Stimulated activated effector memory CD8-positive, alpha-beta T cell treated with anti-CD3 and anti-CD28 coated beads, Interleukin-12 subunit alpha, Interleukin-12 subunit beta, amount 100 ng/mL, for 72 hours (primary cell): ENCODE measurements around the gene SLC6A9.

Experiments used
- ATAC-seq: fragments of 150-1000 bp; cut with Tn5 transposase; 2 replicates; pipeline ENCODE4 v1.10.0; 2021
- DNase-seq, 2 donors: peaks; one replicate each; pipeline ENCODE4 v3.0.0; 2021 to 2022; ENCODE audit warnings: low spot score in 2 of 2
- H3K27ac Mint-ChIP-seq: one replicate; pipeline ENCODE4 v1.8.0; 2022; ENCODE audit warnings: mild to moderate bottlenecking, mixed read lengths
- H3K36me3 Mint-ChIP-seq: one replicate; pipeline ENCODE4 v1.8.0; 2022; ENCODE audit warnings: mild to moderate bottlenecking, mixed read lengths
- H3K4me1 Mint-ChIP-seq: one replicate; pipeline ENCODE4 v1.8.0; 2022; ENCODE audit warnings: mixed read lengths
- H3K4me3 Mint-ChIP-seq: one replicate; pipeline ENCODE4 v1.8.0; 2022; ENCODE audit warnings: mild to moderate bottlenecking, mixed read lengths
- H3K9me3 Mint-ChIP-seq: one replicate; pipeline ENCODE4 v1.8.0; 2022; ENCODE audit warnings: mixed read lengths

The SLC6A9 gene

DNA sequence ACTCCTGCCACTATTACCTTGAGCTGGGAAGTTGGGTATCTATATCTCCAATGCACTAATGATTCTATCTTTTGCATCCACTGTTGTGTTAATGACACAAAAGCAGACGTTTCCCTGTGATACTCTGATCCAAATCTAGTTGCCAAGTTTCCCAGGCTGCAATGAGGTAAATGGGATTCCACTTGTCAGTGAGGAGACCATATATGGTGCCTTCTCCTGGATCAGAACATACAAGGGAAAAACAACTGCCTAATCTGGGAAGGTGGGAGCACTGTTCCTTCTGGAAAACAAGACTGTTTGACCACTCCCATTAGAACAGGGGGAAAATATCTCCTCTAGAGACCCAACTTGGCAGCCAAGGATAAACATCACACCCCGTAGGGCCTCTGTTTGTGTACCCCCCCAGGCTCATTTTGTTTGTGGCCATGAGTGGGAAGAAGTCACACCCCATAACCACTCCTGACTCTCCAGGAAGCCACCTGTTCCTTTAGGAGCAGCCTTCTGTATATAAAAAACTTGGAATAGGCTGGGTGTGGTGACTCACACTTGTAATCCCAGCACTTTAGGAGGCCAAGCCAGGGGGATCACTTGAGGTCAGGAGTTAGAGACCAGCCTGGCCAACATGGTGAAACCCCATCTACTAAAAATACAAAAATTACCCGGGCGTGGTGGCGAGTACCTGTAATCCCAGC is 28.5 kb upstream of the SLC6A9 start:
- Mint-ChIP-seq H3K4me1 (no peaks in the 10 kb centered on the region), H3K36me3 (no peaks in the 10 kb centered on the region), H3K4me3 (no peak overlapping the region), H3K27ac (no peak overlapping the region), H3K9me3 (no peaks in the 10 kb centered on the region)
- ATAC-seq (no peak), DNase-seq (no peak)

DNA sequence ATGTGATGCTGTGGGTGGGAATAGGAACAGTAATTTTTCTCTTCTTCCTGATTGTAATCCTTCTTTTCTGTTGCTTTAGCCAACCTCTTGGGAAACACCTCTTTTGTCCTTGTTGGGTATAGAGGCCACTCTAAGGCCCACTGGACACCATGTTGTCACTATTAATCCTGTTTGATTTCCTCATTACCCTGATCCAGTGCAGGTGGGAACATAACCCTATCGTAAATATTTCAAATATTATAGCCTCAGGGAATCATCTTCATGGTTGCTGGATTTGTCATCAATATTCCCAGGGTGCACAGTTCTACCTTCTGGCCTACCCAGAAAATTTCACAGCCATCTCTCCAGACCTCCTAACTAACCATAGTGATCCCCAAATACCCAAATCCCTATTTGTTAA is 27.9 kb upstream of the SLC6A9 start:
- DNase-seq (no peak), ATAC-seq (no peak)
- no peaks in the 10 kb centered on the region for H3K9me3 Mint-ChIP-seq
- H3K4me3 Mint-ChIP-seq = no peak overlapping the region
- no peak overlapping the region for H3K27ac Mint-ChIP-seq
- no peaks in the 10 kb centered on the region for H3K36me3 Mint-ChIP-seq
- H3K4me1 Mint-ChIP-seq = no peaks in the 10 kb centered on the region

DNA sequence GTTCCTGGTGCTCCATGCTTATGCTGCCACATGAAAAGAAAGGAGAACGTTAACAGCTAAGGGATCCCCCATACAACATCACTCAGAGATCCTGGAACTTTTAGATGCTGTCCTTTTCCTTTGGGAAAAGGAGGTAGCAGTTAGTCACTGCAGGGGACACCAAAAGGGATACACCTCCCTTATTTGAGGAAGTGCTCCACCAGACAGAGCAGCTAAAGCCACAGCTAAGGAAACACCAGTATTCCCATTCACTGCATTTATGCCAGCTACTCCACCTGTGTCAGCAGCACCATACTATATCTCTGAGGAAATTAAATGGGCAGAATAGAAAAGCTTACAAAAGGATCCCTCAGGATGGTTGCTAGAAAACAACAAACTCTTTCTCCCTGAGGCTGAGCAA is 26.0 kb upstream of the SLC6A9 start:
- no peaks in the 10 kb centered on the region for H3K9me3 Mint-ChIP-seq
- H3K27ac Mint-ChIP-seq = no peak overlapping the region
- H3K4me3 Mint-ChIP-seq = no peak overlapping the region
- DNase-seq (no peak), ATAC-seq (no peak)
- no peaks in the 10 kb centered on the region for H3K36me3 Mint-ChIP-seq
- no peaks in the 10 kb centered on the region for H3K4me1 Mint-ChIP-seq

DNA sequence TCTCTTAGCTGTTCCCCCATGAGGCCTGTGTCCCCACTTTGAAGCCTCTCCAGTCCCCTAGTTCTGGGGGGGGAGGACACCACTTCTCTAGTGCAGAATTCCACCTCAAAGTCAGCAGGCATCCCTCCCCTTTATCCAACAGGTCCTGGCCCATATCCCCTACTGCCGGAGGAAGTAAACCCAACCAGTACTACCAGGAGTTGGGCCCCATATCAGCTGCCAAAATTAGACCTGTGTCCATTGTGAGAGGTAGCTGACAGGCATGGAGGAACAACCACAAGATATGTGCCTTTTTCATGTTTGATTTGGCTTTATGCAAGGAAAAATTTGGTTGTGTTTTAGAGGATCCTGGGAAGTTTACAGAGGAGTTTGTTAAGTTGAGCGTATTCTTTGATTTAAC is 22.1 kb upstream of the SLC6A9 start:
- no peak for ATAC-seq
- Mint-ChIP-seq H3K4me1 (no peaks in the 10 kb centered on the region), H3K36me3 (no peaks in the 10 kb centered on the region), H3K27ac (no peak overlapping the region), H3K4me3 (no peak overlapping the region), H3K9me3 (no peaks in the 10 kb centered on the region)
- DNase-seq = no peak

DNA sequence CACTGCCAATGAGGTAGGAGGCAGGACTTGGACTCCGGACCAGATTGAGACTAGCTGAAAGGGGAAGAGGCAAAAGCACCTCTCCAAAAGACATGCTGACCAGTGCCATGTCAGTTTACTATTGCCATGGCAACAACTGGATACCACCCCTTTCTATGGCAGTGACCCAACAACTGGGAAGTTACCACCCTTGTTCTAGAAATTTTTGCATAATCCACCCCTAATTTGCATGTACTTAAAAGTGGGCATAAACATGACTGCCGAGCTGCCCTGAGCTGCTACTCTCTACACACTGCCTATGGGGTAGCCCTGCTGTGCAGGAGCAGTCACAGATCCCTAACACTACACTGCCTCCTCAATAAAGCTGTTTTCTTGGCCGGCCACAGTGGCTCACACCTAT is 19.0 kb upstream of the SLC6A9 start:
- Mint-ChIP-seq H3K27ac (no peak overlapping the region), H3K4me3 (no peak overlapping the region), H3K4me1 (peaks cover 13% of the 10 kb centered on the region), H3K9me3 (no peaks in the 10 kb centered on the region), H3K36me3 (no peaks in the 10 kb centered on the region)
- DNase-seq = no peak
- no peak for ATAC-seq

DNA sequence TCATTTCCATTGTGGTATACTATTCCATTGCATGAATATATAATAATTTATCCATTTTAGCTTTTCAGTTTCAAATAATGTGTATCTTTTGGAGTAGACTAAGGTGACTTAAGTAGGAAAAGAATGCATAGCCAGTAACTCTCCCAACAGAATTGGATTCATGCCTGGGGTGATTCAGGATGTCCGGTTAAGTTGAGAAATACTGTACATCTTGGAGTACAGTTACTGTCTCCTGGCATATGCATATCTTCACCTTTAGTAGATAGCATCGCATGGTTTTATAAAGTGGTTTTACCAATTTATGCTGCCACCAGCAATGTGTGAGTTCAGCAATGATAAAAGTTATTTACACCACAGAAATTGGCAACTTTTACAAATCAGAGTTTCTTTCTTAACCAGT is 18.6 kb upstream of the SLC6A9 start:
- Mint-ChIP-seq H3K36me3 (no peaks in the 10 kb centered on the region), H3K27ac (no peak overlapping the region), H3K4me3 (no peak overlapping the region), H3K4me1 (peaks cover 13% of the 10 kb centered on the region), H3K9me3 (no peaks in the 10 kb centered on the region)
- DNase-seq = no peak
- no peak for ATAC-seq

DNA sequence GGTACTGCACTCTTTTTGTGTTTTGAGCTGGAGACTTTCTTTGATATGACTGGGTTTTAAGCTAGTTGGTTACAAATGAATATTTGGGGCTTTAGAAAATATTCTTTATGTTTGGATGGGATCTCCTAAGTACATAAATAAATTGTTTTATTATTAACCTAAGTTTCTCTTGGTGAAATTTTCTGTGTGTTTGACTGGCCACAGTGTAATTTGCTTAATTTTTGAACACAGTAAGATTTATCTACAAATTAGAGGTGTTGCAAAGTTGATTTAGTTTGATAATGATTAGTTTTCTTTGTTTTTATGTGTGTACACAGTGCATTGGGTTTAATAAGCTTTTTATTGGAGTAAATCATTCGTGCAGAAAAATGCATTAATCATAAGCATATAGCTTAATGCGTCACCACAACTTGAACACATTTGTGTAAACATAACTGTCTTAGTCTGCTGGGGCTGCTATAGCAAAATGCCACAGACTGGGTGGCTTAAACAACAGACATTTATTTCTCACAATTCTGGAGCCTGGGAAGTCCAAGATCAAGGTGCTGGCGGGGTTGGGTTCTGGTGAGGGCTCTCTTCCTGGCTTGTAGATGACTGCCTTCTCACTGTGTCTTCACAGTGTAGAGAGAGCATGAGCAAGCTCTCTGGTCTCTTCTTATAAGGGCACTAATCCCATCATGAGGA is 17.4 kb upstream of the SLC6A9 start:
- Mint-ChIP-seq H3K4me3 (no peak overlapping the region), H3K4me1 (peaks cover 18% of the 10 kb centered on the region), H3K27ac (no peak overlapping the region), H3K36me3 (no peaks in the 10 kb centered on the region), H3K9me3 (no peaks in the 10 kb centered on the region)
- DNase-seq (no peak), ATAC-seq (no peak)

DNA sequence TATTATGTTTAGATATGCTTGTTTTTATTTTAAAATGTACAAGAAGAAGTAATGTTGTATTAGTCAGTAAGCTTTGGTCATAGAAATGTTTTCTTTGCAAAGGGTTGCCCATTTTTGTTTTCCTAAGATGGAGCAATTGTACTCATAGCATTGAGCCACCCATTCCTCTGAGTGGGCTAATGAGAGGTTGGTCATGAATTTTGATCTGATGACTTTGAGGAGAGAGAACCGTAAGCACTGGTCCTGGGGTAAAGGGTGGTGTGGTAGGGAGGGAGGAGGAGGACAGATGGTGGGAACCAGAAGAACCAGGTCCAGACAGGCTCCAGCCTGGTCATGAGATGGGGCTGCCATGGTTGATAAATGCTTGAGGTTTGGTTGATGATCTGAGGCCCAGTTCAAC is 15.9 kb upstream of the SLC6A9 start:
- no peak for ATAC-seq
- Mint-ChIP-seq H3K4me1 (peaks cover 18% of the 10 kb centered on the region), H3K4me3 (no peak overlapping the region), H3K9me3 (no peaks in the 10 kb centered on the region), H3K27ac (no peak overlapping the region), H3K36me3 (no peaks in the 10 kb centered on the region)
- no peak for DNase-seq

DNA sequence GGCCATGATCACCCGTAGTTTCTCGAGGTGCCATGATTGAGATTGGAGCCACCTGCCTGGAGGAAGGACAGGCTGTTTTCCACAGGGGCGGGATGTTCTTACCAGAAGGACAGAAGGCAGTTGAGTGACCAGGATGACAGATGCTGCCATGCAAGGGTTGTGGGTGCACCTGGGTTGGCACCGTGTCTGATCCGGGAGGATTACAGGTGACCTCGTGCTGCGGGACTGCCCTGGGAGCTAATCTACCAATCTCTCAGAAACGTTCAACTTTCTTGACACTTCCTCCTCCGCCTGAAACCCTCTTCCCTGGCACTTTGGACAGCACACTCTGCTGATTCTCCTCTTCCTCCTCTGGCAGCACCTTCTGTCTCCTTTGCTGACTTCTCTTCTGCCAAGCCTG is 13.8 kb upstream of the SLC6A9 start:
- H3K4me1 Mint-ChIP-seq = peaks cover 18% of the 10 kb centered on the region
- H3K9me3 Mint-ChIP-seq = no peaks in the 10 kb centered on the region
- DNase-seq (no peak), ATAC-seq (no peak)
- H3K36me3 Mint-ChIP-seq = no peaks in the 10 kb centered on the region
- no peak overlapping the region for H3K27ac Mint-ChIP-seq
- H3K4me3 Mint-ChIP-seq = no peak overlapping the region

DNA sequence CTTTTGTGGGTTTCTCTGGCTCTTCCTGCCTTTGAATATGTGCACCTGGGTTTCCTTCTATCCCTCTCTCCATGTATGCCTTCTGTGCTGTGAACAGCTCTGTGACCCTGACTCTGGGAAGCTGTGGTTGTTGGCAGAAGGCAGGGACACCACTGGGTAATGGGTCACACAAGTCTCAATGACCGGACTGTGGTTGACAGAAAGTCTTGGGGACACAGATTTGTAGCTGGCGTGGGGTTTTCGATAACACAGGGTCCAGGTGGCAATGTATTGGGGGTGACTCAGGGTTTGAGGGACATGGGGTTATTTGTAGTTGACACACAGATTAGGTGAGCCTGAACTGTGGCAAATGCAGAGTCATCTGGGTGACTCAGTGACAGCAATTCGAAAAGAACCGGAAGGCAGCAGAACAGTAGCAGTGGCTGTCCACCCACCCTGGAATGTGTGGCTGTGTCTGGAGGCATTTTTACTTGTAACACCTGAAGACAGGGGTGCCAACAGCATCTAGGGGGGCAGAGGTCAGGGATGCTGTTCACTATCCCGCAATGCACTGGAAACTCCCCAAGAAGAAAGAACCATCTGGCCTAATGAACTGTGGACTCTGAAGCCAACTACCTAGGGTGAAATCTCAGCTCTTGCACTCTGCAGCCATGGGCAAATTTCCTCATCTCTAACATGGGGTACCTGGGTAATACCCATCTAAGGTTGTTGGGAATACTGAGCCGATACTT is 13.0 kb upstream of the SLC6A9 start:
- Mint-ChIP-seq H3K4me1 (peaks cover 18% of the 10 kb centered on the region), H3K4me3 (no peak overlapping the region), H3K27ac (no peak overlapping the region), H3K36me3 (no peaks in the 10 kb centered on the region), H3K9me3 (no peaks in the 10 kb centered on the region)
- ATAC-seq (peak; percentile 72), DNase-seq (no peak)

DNA sequence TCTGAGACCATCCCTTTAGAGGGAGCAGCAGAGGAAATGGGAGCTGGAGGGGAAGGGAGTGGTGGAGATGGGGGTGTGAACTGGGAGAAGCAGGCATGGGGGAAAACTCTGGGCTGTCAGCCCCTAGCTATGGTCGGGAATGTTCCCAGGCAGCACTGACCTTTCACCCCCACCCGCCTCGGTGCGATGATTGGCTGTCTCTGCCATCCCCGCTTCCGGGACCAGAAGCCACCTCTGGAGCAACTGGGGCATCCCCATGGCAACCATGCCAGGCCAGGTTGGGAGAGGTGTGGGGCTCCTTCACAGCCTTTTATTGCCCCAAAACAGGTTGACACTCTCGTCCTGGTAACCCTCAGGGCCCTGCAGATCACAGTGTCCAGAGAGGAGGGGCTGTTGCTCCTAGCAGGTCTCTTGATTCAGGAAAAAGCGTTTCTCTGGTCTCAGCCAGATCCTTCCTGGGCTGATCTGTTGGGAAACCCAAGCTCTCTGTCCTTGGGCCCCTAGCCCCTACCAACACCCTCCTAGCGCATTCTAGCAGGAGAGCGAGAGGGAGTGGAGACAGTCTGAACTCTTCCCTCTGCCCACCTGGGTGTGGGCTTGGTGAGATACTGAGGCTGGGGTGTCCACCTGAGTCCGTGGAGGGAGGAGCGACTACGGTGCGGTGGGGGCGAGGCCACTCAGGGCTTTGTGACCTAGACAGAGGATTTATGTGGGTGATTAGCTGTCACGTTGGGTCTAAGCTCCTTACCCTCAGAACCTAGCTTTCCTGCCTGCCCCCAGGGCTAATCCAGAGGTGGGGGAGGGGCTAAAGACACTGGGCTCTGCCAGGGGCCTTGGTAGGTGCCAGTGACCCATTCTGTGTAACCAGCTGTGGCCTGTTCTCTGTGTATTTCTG is 12.2 kb upstream of the SLC6A9 start:
- no peak for DNase-seq
- Mint-ChIP-seq H3K4me1 (peaks cover 18% of the 10 kb centered on the region), H3K36me3 (no peaks in the 10 kb centered on the region), H3K27ac (no peak overlapping the region), H3K4me3 (no peak overlapping the region), H3K9me3 (no peaks in the 10 kb centered on the region)
- ATAC-seq = no peak

DNA sequence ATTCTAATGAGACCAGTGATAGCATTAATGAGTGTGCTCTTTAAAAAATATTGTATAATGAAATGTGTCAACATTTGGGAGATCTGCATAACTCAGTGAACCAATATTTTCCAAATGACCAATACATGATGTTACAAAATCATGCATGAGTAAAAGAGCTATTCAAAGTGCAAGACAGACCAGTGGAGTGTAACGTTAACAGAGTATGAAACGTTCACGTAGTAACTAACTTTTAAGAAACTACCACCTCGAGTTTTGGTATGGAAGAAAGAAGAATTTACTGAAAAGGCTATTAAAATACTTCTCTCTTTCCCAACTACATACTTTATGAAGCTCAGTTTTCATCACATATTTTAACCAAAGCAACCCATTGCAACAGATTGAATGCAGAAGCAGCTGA is 9.6 kb upstream of the SLC6A9 start:
- Mint-ChIP-seq H3K36me3 (no peaks in the 10 kb centered on the region), H3K4me1 (peaks cover 15% of the 10 kb centered on the region), H3K27ac (no peak overlapping the region), H3K9me3 (no peaks in the 10 kb centered on the region), H3K4me3 (no peak overlapping the region)
- ATAC-seq = no peak
- DNase-seq = no peak

DNA sequence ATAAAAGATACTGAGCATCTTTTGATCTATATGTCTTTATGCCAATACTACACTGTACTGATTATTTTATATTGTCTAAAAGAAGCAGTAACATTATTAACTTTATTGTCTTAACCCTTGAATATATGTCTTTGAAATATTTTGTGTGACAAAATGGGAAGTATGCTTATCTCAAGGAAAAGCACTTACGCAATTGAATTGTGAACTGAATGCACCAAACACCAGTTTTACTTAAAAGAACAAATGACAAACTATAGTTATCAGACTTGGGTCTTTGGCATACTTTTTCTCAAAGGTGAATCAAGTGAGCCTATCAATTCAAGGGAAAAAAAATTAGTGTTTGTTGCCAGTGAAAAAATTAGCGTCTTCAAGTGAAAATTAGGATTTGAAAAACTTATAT is 9.2 kb upstream of the SLC6A9 start:
- no peaks in the 10 kb centered on the region for H3K36me3 Mint-ChIP-seq
- ATAC-seq = no peak

DNA sequence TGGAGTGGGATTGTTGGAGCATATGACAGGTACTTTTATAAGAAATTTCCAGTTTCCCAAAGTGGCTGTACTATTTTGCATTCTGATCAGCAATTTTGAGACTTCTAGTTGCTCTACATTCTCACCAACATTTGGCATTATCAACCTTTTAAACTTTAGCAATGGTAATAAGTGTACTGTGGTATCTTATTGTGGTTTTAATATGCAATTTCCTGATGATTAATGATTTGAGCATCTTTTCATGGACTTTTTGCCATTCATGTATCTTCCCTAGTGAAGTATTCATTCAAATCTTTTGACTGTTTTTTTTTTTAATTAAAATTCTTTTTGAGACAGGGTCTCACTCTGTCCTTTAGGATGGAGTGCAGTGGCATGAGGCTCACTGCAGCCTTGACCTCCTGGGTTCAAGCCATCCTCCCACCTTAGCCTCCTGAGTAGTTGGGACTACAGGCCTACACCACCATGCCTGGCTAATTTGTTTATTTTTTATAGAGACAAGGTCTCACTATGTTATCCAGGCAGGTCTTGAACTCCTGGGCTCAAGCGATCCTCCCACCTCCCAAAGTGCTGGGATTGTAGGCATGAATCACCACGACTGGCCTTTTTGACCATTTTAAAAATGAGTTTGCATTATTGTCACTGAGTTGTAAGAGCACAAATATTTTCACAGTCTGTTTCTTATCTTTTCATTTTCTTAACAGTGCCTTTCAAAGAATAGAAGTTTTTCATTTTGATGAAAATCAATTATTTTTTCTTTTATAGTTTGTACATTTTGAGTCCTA is 7.8 kb upstream of the SLC6A9 start:
- H3K4me3 Mint-ChIP-seq = no peak overlapping the region
- ATAC-seq = no peak

More for the DNA sequence above, 9.2 kb upstream of the SLC6A9 start:
- peaks cover 15% of the 10 kb centered on the region for H3K4me1 Mint-ChIP-seq
- H3K9me3 Mint-ChIP-seq = no peaks in the 10 kb centered on the region
- no peak for DNase-seq
- H3K27ac Mint-ChIP-seq = no peak overlapping the region
- H3K4me3 Mint-ChIP-seq = no peak overlapping the region

DNA sequence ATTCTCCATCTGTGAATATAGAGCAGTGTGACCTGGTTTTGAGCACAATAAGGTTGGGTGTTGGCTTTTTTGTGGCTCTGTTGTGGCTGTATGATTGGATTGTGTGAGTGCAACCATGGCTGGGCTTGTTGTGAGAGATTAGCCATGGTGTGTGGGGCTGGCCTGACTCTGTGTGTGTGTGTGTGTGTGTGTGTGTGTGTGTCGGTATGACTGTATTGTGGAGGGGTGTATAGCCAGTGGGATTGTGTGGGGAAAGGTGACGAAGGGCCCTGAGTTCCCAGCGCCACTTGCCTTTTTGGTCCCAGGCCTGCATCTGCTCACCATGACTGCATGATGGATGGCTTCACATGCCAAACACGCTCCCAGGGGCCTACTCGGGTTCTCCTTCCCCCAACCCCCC is 5.9 kb upstream of the SLC6A9 start:
- Mint-ChIP-seq H3K36me3 (no peaks in the 10 kb centered on the region), H3K27ac (no peak overlapping the region), H3K4me3 (no peak overlapping the region), H3K9me3 (no peaks in the 10 kb centered on the region), H3K4me1 (peaks cover 10% of the 10 kb centered on the region)
- ATAC-seq (no peak), DNase-seq (no peak)

More for the DNA sequence above, 7.8 kb upstream of the SLC6A9 start:
- Mint-ChIP-seq H3K36me3 (no peaks in the 10 kb centered on the region), H3K27ac (no peak overlapping the region), H3K4me1 (peaks cover 12% of the 10 kb centered on the region), H3K9me3 (no peaks in the 10 kb centered on the region)
- DNase-seq = no peak
